Smooth muscle cell (in vitro differentiated cells): Measurements from ENCODE around the gene ABLIM3. TPM values are rescaled to one million over a fixed set of nuclear protein-coding genes. Genes with fewer than 3 reads are reported as not detected.

Experiments
- DNase-seq: peaks from one replicate; lab custom pipeline; 2025; ENCODE audit not compliant: unreplicated experiment; lab: John Stamatoyannopoulos, UW
- H2AFZ ChIP-seq: fragments of 200-600 bp; sonication (generic); 2 replicates; pipeline ENCODE4 v1.6.0; 2016; ENCODE audit warnings: antibody characterized with exemption, low read depth, mild to moderate bottlenecking
- H3F3A ChIP-seq: fragments of 200-600 bp; sonication (generic); 2 replicates; pipeline ENCODE4 v1.6.0; 2017; ENCODE audit warnings: antibody characterized with exemption, low read depth
- H3K27ac ChIP-seq: fragments of 200-600 bp; sonication (generic); 2 replicates; pipeline ENCODE4 v1.5.1; 2016; ENCODE audit warnings: low read depth, mild to moderate bottlenecking
- H3K27me3 ChIP-seq: fragments of 200-600 bp; sonication (generic); 2 replicates; pipeline ENCODE4 v1.6.1; 2016; ENCODE audit warnings: low read depth, mild to moderate bottlenecking
- H3K36me3 ChIP-seq: fragments of 200-600 bp; sonication (generic); 2 replicates; pipeline ENCODE4 v1.5.1; 2016; ENCODE audit warnings: low read depth
- H3K4me1 ChIP-seq: fragments of 200-600 bp; sonication (generic); 2 replicates; pipeline ENCODE4 v1.5.1; 2016; ENCODE audit warnings: low read depth
- H3K4me2 ChIP-seq: fragments of 200-600 bp; sonication (generic); 2 replicates; pipeline ENCODE4 v1.6.0; 2016; ENCODE audit warnings: mild to moderate bottlenecking
- H3K4me3 ChIP-seq: fragments of 200-600 bp; sonication (generic); 2 replicates; pipeline ENCODE4 v1.5.1; 2016; ENCODE audit warnings: mild to moderate bottlenecking
- H3K79me2 ChIP-seq: fragments of 200-600 bp; sonication (generic); 2 replicates; pipeline ENCODE4 v1.6.0; 2016; ENCODE audit warnings: low read depth, mild to moderate bottlenecking
- H3K9ac ChIP-seq: fragments of 200-600 bp; sonication (generic); 2 replicates; pipeline ENCODE4 v1.6.0; 2016; ENCODE audit warnings: low read depth
- H3K9me3 ChIP-seq: fragments of 200-600 bp; sonication (generic); replicated peaks from 2 replicates; pipeline ENCODE4 v1.5.1; 2016; ENCODE audit warnings: low read depth
- H4K20me1 ChIP-seq: fragments of 200-600 bp; sonication (generic); 2 replicates; pipeline ENCODE4 v1.6.0; 2016; ENCODE audit warnings: low read depth
- CTCF ChIP-seq: fragments of 200-600 bp; sonication (generic); IDR thresholded peaks from 2 replicates; pipeline ENCODE4 v1.5.1; 2017; ENCODE audit warnings: borderline replicate concordance, mild to moderate bottlenecking, antibody characterized with exemption; ENCODE audit not compliant: insufficient read depth, poor library complexity, severe bottlenecking
- WGBS: methylation state at CpG from one replicate; pipeline ENCODE4 v1.1.7; 2016; ENCODE audit warnings: low lambda C conversion rate; 5-methylcytosine and 5-hydroxymethylcytosine counted together
- polyA plus RNA-seq: library from polyadenylated mRNA; unstranded; fragments of >200 nt; fragmentation: Nextera tagmentation; extraction: Ambion mirVana; gene quantifications from 2 replicates; pipeline ENCODE4 v1.2.1, GENCODE V29; 2016
- total RNA-seq: library from RNA; depleted of rRNA; stranded (reverse); fragments of >200 nt; gene quantifications from 2 replicates; pipeline ENCODE4 v1.2.3, GENCODE V29; 2014

Gene ABLIM3
- total and polyA plus RNA-seq, 2 experiments from 2014 or later: 2.6 to 6.8 TPM

GRCh38 chr5:149274939-149275338, 133.6 kb downstream of the ABLIM3 start:
- TF ChIP-seq CTCF: no peak
- H3F3A ChIP-seq: peaks cover 5% of the 10 kb centered on the region
- peaks cover 32% of the 10 kb centered on the region for H3K27me3 ChIP-seq
- no peak overlapping the region for H3K4me3 ChIP-seq
- no peaks in the 10 kb centered on the region for H4K20me1 ChIP-seq
- H2AFZ ChIP-seq: no peak overlapping the region
- H3K9ac ChIP-seq: no peak overlapping the region
- no peak for DNase-seq
- WGBS: 93% methylated on average over 1 of the region's 1 CpG
- H3K27ac ChIP-seq: no peak overlapping the region
- H3K79me2 ChIP-seq: no peaks in the 10 kb centered on the region
- no peak overlapping the region for H3K4me2 ChIP-seq
- no peaks in the 10 kb centered on the region for H3K9me3 ChIP-seq
- H3K36me3 ChIP-seq: no peaks in the 10 kb centered on the region
- peaks cover 9% of the 10 kb centered on the region for H3K4me1 ChIP-seq

GRCh38 chr5:149277801-149278200, 136.5 kb downstream of the ABLIM3 start:
- no peaks in the 10 kb centered on the region for H3K79me2 ChIP-seq
- peaks cover 15% of the 10 kb centered on the region for H3K27me3 ChIP-seq
- no peaks in the 10 kb centered on the region for H3F3A ChIP-seq
- H3K4me3 ChIP-seq: no peak overlapping the region
- no peak overlapping the region for H3K4me2 ChIP-seq
- H3K9ac ChIP-seq: no peak overlapping the region
- no peak overlapping the region for H3K27ac ChIP-seq
- no peaks in the 10 kb centered on the region for H3K4me1 ChIP-seq
- H2AFZ ChIP-seq: no peak overlapping the region
- WGBS: 94% methylated on average over 4 of the region's 4 CpGs
- DNase-seq: no peak
- no peaks in the 10 kb centered on the region for H3K36me3 ChIP-seq
- H4K20me1 ChIP-seq: no peaks in the 10 kb centered on the region
- no peaks in the 10 kb centered on the region for H3K9me3 ChIP-seq
- no peak for TF ChIP-seq CTCF

DNA sequence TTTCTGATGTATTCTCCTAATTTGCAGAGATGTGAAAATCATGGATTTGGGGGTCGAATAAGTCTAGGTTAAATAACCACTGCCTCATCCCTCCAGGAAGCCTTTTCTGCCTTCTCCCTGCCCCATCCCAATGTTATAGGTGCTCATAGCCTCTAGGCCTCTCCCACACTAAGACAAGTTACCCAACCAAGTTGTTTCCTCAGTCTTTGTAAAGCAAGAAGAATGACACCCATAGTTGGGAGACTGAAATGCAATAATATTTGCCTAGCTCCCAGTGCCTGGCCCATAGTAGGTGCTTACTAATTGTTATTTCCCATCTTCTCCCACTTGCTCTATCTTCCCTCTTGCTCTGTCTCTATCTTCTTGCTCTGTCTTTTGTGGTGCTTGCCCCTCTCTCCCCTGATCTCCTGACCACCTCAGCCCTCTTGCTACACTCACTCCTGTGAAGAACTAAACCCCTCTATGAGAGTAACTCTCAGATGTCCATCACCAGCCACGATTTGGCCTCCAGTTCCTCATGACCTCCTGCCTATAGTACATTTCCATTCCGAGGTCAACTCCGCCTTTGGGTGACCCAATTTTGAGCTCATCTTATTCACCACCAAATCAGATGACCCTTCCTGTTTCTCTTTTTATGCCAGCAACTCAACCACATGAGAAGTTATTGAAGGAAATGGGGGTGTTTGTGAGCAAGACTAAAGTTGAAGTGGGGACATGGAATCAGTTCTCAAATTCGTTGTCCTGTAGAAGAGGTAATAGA, 137.3 kb downstream of the ABLIM3 start:
- Histone ChIP-seq H3F3A (no peaks in the 10 kb centered on the region), H3K27me3 (peaks cover 7% of the 10 kb centered on the region), H3K4me1 (no peaks in the 10 kb centered on the region), H3K4me2 (no peak overlapping the region), H4K20me1 (no peaks in the 10 kb centered on the region), H3K36me3 (no peaks in the 10 kb centered on the region), H2AFZ (no peak overlapping the region), H3K9me3 (no peaks in the 10 kb centered on the region), H3K4me3 (no peak overlapping the region), H3K79me2 (no peaks in the 10 kb centered on the region), H3K27ac (no peak overlapping the region), H3K9ac (no peak overlapping the region)
- no peak for DNase-seq
- 81% methylated on average over 5 of the region's 5 CpGs for WGBS
- TF ChIP-seq CTCF: no peak

DNA sequence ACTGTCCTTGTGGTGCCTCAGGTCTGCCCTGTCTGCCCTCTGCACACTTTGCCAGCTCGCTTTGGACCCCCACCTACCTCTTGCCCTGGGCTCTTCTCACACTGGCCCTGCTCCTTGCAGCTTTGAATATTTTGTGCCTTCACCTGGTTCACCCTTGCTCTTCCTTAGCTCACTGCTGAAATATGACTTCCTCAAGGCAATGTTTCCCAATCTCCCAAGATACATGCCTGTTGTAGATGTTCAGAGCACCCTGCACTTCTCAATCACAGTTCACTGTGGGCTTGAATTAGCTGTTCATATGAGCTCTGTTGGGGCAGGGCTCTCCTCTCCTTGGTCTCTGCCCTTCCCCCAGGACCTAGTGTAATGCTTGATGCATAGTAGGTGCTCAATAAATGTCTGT, 138.4 kb downstream of the ABLIM3 start:
- no peak for DNase-seq
- H3K79me2 ChIP-seq: no peaks in the 10 kb centered on the region
- 67% methylated on average over 1 of the region's 1 CpG for WGBS
- H3K36me3 ChIP-seq: no peaks in the 10 kb centered on the region
- TF ChIP-seq CTCF: no peak
- H3K27me3 ChIP-seq: peaks cover 5% of the 10 kb centered on the region
- no peaks in the 10 kb centered on the region for H3K9me3 ChIP-seq
- H3F3A ChIP-seq: no peaks in the 10 kb centered on the region
- H3K4me3 ChIP-seq: no peak overlapping the region
- no peak overlapping the region for H2AFZ ChIP-seq
- H3K4me2 ChIP-seq: no peak overlapping the region
- H3K9ac ChIP-seq: no peak overlapping the region
- H3K4me1 ChIP-seq: no peaks in the 10 kb centered on the region
- H4K20me1 ChIP-seq: no peaks in the 10 kb centered on the region
- H3K27ac ChIP-seq: no peak overlapping the region
